ENCODE data around the gene WWP2.

- no peak for TF ChIP-seq CTCF (IDR thresholded peaks at IDR 0.05; ENCODE audit: low read length)
- no peak for TF ChIP-seq EZH2 (optimal IDR thresholded peaks at IDR 0.05; ENCODE audit: low read depth, low read length)
- no peak for TF ChIP-seq EZH2phosphoT487 (IDR thresholded peaks at IDR 0.05; ENCODE audit: low read length)
Measured at GRCh38 chr16:69942627-69943170, 180.6 kb downstream of the WWP2 start.

All from MM.1S (cell line).